ENCODE results near the gene HTR3C.

- TF ChIP-seq POLR2AphosphoS5 (IDR thresholded peaks at IDR 0.05; ENCODE audit: low read depth, low read length): no peak
- no peak for TF ChIP-seq REST (IDR thresholded peaks at IDR 0.05; ENCODE audit: insufficient read depth in 1 of 2, low read depth in 2 of 2, low read length in 2 of 2)
- TF ChIP-seq TAF1 (IDR thresholded peaks at IDR 0.05; ENCODE audit: borderline replicate concordance, insufficient read depth, low read length): no peak
Observed at GRCh38 chr3:184073621-184074020, 20.8 kb downstream of the HTR3C start.

Data from PFSK-1 (cell line).